GM10248 (cell line): ENCODE data around the gene CPPED1.

ENCODE experiments used
- CTCF ChIA-PET: fragments of 300-600 bp; sonication (Branson Sonifier 250); formaldehyde crosslinking; extraction: SDS; loops from one replicate; lab custom pipeline; 2021; ENCODE audit warnings: antibody characterized with exemption; lab: Yijun Ruan, JAX
- POLR2A ChIA-PET: fragments of 350-650 bp; sonication (Branson Sonifier 250); formaldehyde crosslinking; extraction: SDS; loops from one replicate; lab custom pipeline; 2020; ENCODE audit warnings: antibody characterized with exemption; lab: Yijun Ruan, JAX
- DNase-seq: peaks from one replicate; pipeline ENCODE4 v3.0.0; 2012; ENCODE audit errors: extremely low spot score
- CTCF ChIP-seq: IDR thresholded peaks from 2 replicates; pipeline ENCODE4 v1.5.1; 2012; ENCODE audit warnings: mild to moderate bottlenecking, low read depth; ENCODE audit errors: extremely low read depth, missing control alignments, control extremely low read depth

CPPED1 gene

DNA sequence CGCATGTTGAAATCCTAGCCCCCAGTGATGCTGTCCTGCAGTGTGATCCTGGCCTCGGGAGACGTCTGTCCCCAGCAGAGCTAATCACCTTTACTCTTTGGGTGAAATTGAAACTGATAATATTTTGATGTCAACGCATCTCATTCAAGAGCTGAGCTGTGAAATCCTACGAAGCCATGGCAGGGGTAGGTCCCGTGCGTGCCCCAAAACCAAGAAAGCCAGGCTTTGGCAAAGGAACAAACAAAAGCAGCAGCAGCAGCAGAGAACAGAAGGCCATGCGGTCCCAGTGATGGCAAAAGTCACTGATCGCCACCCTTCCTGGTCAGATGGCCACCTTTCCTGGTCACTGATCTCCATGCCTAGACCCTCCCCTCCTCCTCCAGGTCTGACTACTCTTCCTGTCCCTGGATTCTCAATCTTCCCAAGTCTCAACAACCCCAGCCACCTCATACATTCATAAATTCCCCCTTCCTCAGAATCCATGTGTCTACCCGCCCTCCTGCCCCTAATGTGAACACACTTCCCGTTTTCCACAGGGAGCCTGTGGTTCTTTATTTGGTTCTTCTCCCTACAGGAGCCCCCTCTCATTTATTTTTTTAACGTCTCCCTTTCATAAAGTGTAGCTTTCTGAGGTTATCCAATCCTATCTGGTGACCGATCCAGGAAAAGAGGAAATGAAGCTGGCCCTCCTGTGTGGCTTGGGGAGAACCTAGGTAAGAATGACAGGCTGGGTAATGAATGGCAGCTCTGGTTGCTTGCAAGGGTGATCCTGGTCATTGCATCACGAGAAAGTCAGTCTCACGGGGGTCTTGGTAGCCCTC lies 50.3 kb downstream of the CPPED1 start:
- ChIA-PET CTCF (interaction anchor here (1.7 kb wide), 1 partner anchor 27 kb away, joined by 4 read pairs; no protein-coding TSS in a partner anchor), POLR2A (no interaction called here)
- DNase-seq: no peak
- TF ChIP-seq CTCF: no peak

DNA sequence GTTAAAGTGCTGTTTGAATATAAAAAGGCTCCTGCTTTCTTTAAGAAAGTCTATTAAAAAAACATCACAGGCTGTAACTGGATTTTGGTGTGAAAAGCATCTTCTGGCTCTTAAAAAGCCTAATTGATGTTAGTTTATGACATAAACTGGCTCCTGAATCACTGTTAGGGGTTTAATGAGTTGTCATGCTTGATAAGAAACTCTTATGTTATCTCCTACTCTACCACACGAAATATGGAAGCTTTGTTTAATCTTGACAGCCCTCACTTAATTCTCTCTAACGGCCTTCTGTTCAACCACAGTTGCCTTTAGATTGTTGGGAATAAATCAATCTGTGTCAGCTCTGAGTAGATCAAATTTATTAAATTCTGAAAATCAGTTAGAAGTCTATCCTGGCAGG lies 51.5 kb downstream of the CPPED1 start:
- POLR2A ChIA-PET: no interaction called here
- CTCF ChIA-PET: interaction anchor here (1.7 kb wide), 1 partner anchor 28 kb away, joined by 4 read pairs; no protein-coding TSS in a partner anchor

GRCh38 chr16:12750554-12750918 lies 53.2 kb downstream of the CPPED1 start:
- CTCF ChIA-PET: no interaction called here
- DNase-seq: no peak
- POLR2A ChIA-PET: no interaction called here
- no peak for TF ChIP-seq CTCF

More for the DNA sequence above, 51.5 kb downstream of the CPPED1 start:
- TF ChIP-seq CTCF: no peak
- no peak for DNase-seq

- POLR2A ChIA-PET: no interaction called here
- no peak for TF ChIP-seq CTCF
- CTCF ChIA-PET: interaction anchor here (1.4 kb wide), 1 partner anchor 10 kb away, joined by 3 read pairs; no protein-coding TSS in a partner anchor
- DNase-seq: no peak
These were observed 54.6 kb downstream of the CPPED1 start for GRCh38 chr16:12749076-12749475.

- ChIA-PET POLR2A (no interaction called here), CTCF (no interaction called here)
- no peak for TF ChIP-seq CTCF
- DNase-seq: no peak
These were observed 55.9 kb downstream of the CPPED1 start for GRCh38 chr16:12747827-12748226.

DNA sequence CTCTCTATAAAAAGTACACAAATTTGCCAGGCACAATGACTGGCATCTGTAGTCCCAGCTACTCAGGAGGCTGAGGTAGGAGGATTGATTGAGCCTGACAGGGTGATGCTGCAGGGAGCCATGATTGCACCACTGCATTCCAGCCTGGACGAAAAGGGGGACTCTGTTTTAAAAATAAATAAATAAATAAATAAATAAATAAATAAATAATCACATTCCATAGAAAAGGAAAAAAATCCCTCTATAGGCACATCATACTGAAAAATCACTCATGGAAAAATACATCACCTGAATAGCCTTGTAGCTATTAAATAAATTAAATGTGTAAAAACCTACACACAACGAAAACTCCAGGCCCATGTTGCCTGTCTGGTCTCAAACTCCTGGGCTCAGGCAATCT lies 56.4 kb downstream of the CPPED1 start:
- POLR2A ChIA-PET: no interaction called here
- no peak for DNase-seq
- CTCF ChIA-PET: no interaction called here
- no peak for TF ChIP-seq CTCF

- POLR2A ChIA-PET: no interaction called here
- CTCF ChIA-PET: no interaction called here
- TF ChIP-seq CTCF: no peak
- DNase-seq: no peak
These were observed 58.8 kb downstream of the CPPED1 start for GRCh38 chr16:12744860-12745259.
